HEK293 (cell line): ENCODE measurements around the gene GUCA1A.

Experiments
- CTCF ChIA-PET: fragments of 350-600 bp; formaldehyde crosslinking; extraction: SDS; loops from one replicate; lab custom pipeline; 2021; ENCODE audit warnings: antibody characterized with exemption; lab: Yijun Ruan, JAX
- POLR2A ChIA-PET: fragments of 300-600 bp; formaldehyde crosslinking; extraction: SDS; loops from one replicate; lab custom pipeline; 2020; ENCODE audit warnings: antibody characterized with exemption, inconsistent platforms; lab: Yijun Ruan, JAX
- H3K27ac ChIP-seq: fragments of 200-500 bp; sonication (Bioruptor generic); 2 replicates; pipeline ENCODE4 v1.5.1; 2014; ENCODE audit warnings: low read depth, low read length, control low read depth, inconsistent platforms; ENCODE audit errors: extremely low read depth
- H3K36me3 ChIP-seq, 2 experiments: fragments of 200-500 bp in 1 of 2; sonication (Bioruptor generic) in 1 of 2; 1 replicate in 1 of 2; 2 replicates in 1 of 2; pipeline ENCODE4 v1.5.1; 2014 to 2017; ENCODE audit warnings: inconsistent platforms in 2 of 2, low read length in 2 of 2; ENCODE audit not compliant: control insufficient read depth in 2 of 2, insufficient read depth in 1 of 2
- H3K4me1 ChIP-seq: fragments of 200-500 bp; sonication (Bioruptor generic); 2 replicates; pipeline ENCODE4 v1.5.1; 2014; ENCODE audit warnings: mild to moderate bottlenecking, low read length, inconsistent platforms; ENCODE audit not compliant: control insufficient read depth, insufficient read depth
- H3K4me3 ChIP-seq: 2 replicates; pipeline ENCODE4 v1.5.1; 2011; ENCODE audit warnings: low read depth, mild to moderate bottlenecking, control low read depth, low read length, moderate library complexity
- H3K9me3 ChIP-seq: fragments of 200-500 bp; sonication (Bioruptor generic); 2 replicates; pipeline ENCODE4 v1.5.1; 2014; ENCODE audit warnings: low read depth, low read length, inconsistent platforms; ENCODE audit not compliant: control insufficient read depth, insufficient read depth
- CTCF ChIP-seq: fragments of 450-650 bp; formaldehyde crosslinking; IDR thresholded peaks from 2 replicates; pipeline ENCODE4 v1.5.1; 2016; ENCODE audit warnings: missing biosample characterization, missing genetic modification characterization
- KLF7 ChIP-seq: fragments of 450-650 bp; formaldehyde crosslinking; IDR thresholded peaks from 2 replicates; pipeline ENCODE4 v1.5.1; 2016; ENCODE audit warnings: missing biosample characterization, missing genetic modification characterization, borderline replicate concordance
- ZBTB1 ChIP-seq: fragments of 450-650 bp; formaldehyde crosslinking; IDR thresholded peaks from 2 replicates; pipeline ENCODE4 v1.5.1; 2016; ENCODE audit warnings: missing biosample characterization, missing genetic modification characterization
- ZEB2 ChIP-seq: fragments of 450-650 bp; formaldehyde crosslinking; IDR thresholded peaks from 2 replicates; pipeline ENCODE4 v1.5.1; 2016; ENCODE audit warnings: missing biosample characterization, missing genetic modification characterization
- ZFP3 ChIP-seq: fragments of 450-650 bp; formaldehyde crosslinking; IDR thresholded peaks from 2 replicates; pipeline ENCODE4 v1.5.1; 2016; ENCODE audit warnings: low read depth, missing biosample characterization, missing genetic modification characterization
- ZNF16 ChIP-seq: fragments of 450-650 bp; formaldehyde crosslinking; IDR thresholded peaks from 2 replicates; pipeline ENCODE4 v1.5.1; 2016; ENCODE audit warnings: low read depth, missing biosample characterization, missing genetic modification characterization
- ZNF211 ChIP-seq: fragments of 450-650 bp; formaldehyde crosslinking; IDR thresholded peaks from 2 replicates; pipeline ENCODE4 v1.5.1; 2016; ENCODE audit warnings: low read depth, missing biosample characterization, missing genetic modification characterization
- ZNF280C ChIP-seq: fragments of 450-650 bp; formaldehyde crosslinking; IDR thresholded peaks from 2 replicates; pipeline ENCODE4 v1.5.1; 2016; ENCODE audit warnings: missing biosample characterization, missing genetic modification characterization
- ZNF37A ChIP-seq: fragments of 450-650 bp; IDR thresholded peaks from 2 replicates; pipeline ENCODE4 v1.5.1; 2018; ENCODE audit warnings: missing biosample characterization, missing genetic modification characterization
- ZNF416 ChIP-seq: fragments of 450-650 bp; formaldehyde crosslinking; IDR thresholded peaks from 2 replicates; pipeline ENCODE4 v1.5.1; 2016; ENCODE audit warnings: missing biosample characterization, missing genetic modification characterization
- ZNF423 ChIP-seq: fragments of 450-650 bp; formaldehyde crosslinking; IDR thresholded peaks from 2 replicates; pipeline ENCODE4 v1.5.1; 2016; ENCODE audit warnings: missing biosample characterization, missing genetic modification characterization
- ZNF555 ChIP-seq: fragments of 450-650 bp; formaldehyde crosslinking; conservative IDR thresholded peaks from 2 replicates; pipeline ENCODE4 v1.5.1; 2017; ENCODE audit warnings: missing biosample characterization, mild to moderate bottlenecking, missing genetic modification characterization, inconsistent platforms
- ZNF654 ChIP-seq: fragments of 450-650 bp; formaldehyde crosslinking; IDR thresholded peaks from 2 replicates; pipeline ENCODE4 v1.5.1; 2016; ENCODE audit warnings: low read depth, missing biosample characterization, missing genetic modification characterization
- ZNF776 ChIP-seq: fragments of 450-650 bp; formaldehyde crosslinking; IDR thresholded peaks from 2 replicates; pipeline ENCODE4 v1.5.0; 2017; ENCODE audit warnings: missing biosample characterization, missing genetic modification characterization, borderline replicate concordance
- ZNF777 ChIP-seq: fragments of 450-650 bp; formaldehyde crosslinking; IDR thresholded peaks from 2 replicates; pipeline ENCODE4 v1.5.1; 2017; ENCODE audit warnings: missing biosample characterization, missing genetic modification characterization, borderline replicate concordance
- ZNF791 ChIP-seq: fragments of 450-650 bp; formaldehyde crosslinking; IDR thresholded peaks from 2 replicates; pipeline ENCODE4 v1.5.1; 2016; ENCODE audit warnings: missing biosample characterization, missing genetic modification characterization
- ZSCAN30 ChIP-seq: fragments of 450-650 bp; IDR thresholded peaks from 2 replicates; pipeline ENCODE4 v1.5.1; 2018; ENCODE audit warnings: missing biosample characterization, mild to moderate bottlenecking, missing genetic modification characterization, moderate library complexity
- TF ChIP-seq, protein P1 (sequence below): fragments of 450-650 bp; formaldehyde crosslinking; IDR thresholded peaks from 2 replicates; pipeline ENCODE4 v1.5.1; 2016; ENCODE audit warnings: missing biosample characterization, missing genetic modification characterization
- TF ChIP-seq, protein P2 (sequence below): fragments of 450-650 bp; formaldehyde crosslinking; IDR thresholded peaks from 2 replicates; pipeline ENCODE4 v1.5.1; 2017; ENCODE audit warnings: missing biosample characterization, missing genetic modification characterization
- TF ChIP-seq, protein P3 (sequence below): fragments of 450-650 bp; formaldehyde crosslinking; IDR thresholded peaks from 2 replicates; pipeline ENCODE4 v1.5.1; 2016; ENCODE audit warnings: missing biosample characterization, missing genetic modification characterization, low read depth

Gene GUCA1A

GRCh38 chr6:42175860-42176259 lies 2.7 kb downstream of the GUCA1A start:
- TF ChIP-seq, protein P1, sequence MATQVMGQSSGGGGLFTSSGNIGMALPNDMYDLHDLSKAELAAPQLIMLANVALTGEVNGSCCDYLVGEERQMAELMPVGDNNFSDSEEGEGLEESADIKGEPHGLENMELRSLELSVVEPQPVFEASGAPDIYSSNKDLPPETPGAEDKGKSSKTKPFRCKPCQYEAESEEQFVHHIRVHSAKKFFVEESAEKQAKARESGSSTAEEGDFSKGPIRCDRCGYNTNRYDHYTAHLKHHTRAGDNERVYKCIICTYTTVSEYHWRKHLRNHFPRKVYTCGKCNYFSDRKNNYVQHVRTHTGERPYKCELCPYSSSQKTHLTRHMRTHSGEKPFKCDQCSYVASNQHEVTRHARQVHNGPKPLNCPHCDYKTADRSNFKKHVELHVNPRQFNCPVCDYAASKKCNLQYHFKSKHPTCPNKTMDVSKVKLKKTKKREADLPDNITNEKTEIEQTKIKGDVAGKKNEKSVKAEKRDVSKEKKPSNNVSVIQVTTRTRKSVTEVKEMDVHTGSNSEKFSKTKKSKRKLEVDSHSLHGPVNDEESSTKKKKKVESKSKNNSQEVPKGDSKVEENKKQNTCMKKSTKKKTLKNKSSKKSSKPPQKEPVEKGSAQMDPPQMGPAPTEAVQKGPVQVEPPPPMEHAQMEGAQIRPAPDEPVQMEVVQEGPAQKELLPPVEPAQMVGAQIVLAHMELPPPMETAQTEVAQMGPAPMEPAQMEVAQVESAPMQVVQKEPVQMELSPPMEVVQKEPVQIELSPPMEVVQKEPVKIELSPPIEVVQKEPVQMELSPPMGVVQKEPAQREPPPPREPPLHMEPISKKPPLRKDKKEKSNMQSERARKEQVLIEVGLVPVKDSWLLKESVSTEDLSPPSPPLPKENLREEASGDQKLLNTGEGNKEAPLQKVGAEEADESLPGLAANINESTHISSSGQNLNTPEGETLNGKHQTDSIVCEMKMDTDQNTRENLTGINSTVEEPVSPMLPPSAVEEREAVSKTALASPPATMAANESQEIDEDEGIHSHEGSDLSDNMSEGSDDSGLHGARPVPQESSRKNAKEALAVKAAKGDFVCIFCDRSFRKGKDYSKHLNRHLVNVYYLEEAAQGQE (tag by site-specific recombination): no peak
- 0 out of 2 replicates have a peak, but pooled peaks have one; percentile 6 for TF ChIP-seq ZNF654 (tag by site-specific recombination)
- TF ChIP-seq CTCF (tag by site-specific recombination): peak; percentile 29; the same call in 1 of the 2 replicates
- no peak for TF ChIP-seq ZNF555 (tag by site-specific recombination)
- TF ChIP-seq ZNF416 (tag by site-specific recombination): no peak
- TF ChIP-seq, protein P2, sequence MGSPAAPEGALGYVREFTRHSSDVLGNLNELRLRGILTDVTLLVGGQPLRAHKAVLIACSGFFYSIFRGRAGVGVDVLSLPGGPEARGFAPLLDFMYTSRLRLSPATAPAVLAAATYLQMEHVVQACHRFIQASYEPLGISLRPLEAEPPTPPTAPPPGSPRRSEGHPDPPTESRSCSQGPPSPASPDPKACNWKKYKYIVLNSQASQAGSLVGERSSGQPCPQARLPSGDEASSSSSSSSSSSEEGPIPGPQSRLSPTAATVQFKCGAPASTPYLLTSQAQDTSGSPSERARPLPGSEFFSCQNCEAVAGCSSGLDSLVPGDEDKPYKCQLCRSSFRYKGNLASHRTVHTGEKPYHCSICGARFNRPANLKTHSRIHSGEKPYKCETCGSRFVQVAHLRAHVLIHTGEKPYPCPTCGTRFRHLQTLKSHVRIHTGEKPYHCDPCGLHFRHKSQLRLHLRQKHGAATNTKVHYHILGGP: no peak
- TF ChIP-seq, all 188 proteins: peak for 2
- Histone ChIP-seq H3K9me3 (no peaks in the 10 kb centered on the region), H3K4me3 (no peak overlapping the region), H3K36me3 (no peaks in the 10 kb centered on the region), H3K4me1 (no peaks in the 10 kb centered on the region), H3K27ac (no peak overlapping the region)
- POLR2A ChIA-PET: interaction anchor here (0.7 kb wide), 1 partner anchor 12 kb away, joined by 5 read pairs; no protein-coding TSS in a partner anchor
- CTCF ChIA-PET: interaction anchor here (0.7 to 2.0 kb wide), 5 partner anchors 9 to 805 kb away, joined by 3 to 8 read pairs (median 4); no protein-coding TSS in a partner anchor

DNA sequence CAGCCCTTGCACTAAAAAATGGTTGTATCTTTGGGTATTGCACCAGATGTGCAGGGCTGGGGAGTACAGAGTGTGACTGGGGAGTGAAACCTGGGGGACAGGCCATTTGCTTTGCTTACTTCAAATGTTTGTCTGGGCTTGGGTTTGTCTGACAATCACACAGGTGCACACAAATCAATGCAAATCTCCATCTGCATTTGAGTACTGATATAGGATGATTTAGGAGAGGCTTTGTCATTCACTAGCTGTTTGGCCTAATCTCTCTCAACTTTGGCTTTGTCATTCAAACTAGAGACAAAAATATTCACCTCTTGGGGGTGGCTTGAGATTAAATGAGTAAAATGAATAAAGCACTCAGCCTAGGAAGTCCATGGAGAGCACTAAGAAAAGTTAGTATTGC lies 3.8 kb downstream of the GUCA1A start:
- no peak for TF ChIP-seq ZSCAN30
- TF ChIP-seq ZNF777 (tag by site-specific recombination): no peak
- no peak for TF ChIP-seq ZNF423
- no peak for TF ChIP-seq ZNF791
- no peak for TF ChIP-seq ZNF37A
- no peak for TF ChIP-seq ZNF16 (tag by site-specific recombination)
- TF ChIP-seq, all 188 proteins: peak for 0
- no peak overlapping the region for H3K27ac ChIP-seq
- no peaks in the 10 kb centered on the region for H3K9me3 ChIP-seq
- no peaks in the 10 kb centered on the region for H3K4me1 ChIP-seq
- CTCF ChIA-PET: interaction anchor here (0.6 to 2.0 kb wide), 5 partner anchors 10 to 82 kb away, joined by 3 to 8 read pairs (median 5); no protein-coding TSS in a partner anchor
- H3K36me3 ChIP-seq: no peaks in the 10 kb centered on the region
- H3K4me3 ChIP-seq: no peak overlapping the region
- POLR2A ChIA-PET: no interaction called here

DNA sequence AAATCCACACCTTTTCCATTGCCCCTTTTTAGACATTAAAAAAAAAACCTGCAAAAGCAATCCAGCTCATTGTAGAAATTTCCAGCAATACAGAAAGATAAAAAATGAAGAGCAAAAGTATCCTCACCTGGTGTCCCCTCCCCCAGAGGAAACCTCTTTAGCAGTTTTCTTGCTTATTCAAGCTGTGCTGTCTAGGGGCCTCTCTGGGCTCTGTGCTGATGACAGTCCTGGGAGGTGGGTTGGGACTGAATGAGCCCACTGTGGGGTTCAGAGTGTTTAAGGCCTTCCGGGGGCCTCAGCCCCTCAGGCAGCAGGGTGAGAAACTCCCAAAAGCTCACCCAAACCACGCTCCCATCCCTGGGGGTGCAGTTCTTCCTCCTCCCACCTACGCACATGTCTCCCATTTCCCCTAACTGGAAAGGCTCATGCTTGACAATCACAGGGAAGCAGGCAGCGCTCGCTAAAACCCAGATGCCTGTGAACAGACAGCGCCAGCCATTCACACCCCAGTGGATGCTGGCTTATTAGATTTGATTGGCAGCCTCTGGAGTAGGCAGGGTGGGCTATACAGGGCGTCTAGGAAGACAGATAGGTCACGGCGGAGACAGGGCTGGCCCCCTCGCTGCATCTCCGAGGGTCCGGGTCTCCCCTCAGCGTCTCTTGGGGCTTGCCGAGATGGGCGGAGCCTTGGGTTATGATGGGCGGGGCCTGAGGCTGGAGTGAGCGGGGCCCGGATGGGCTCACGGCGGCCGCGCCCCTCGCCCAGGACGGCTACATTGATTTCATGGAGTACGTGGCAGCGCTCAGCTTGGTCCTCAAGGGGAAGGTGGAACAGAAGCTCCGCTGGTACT lies 4.6 kb downstream of the GUCA1A start:
- Histone ChIP-seq H3K27ac (no peak overlapping the region), H3K4me3 (no peak overlapping the region), H3K9me3 (no peaks in the 10 kb centered on the region), H3K4me1 (no peaks in the 10 kb centered on the region), H3K36me3 (no peaks in the 10 kb centered on the region)
- ChIA-PET POLR2A (no interaction called here), CTCF (interaction anchor here (0.6 to 1.8 kb wide), 8 partner anchors 37 to 1828 kb away, joined by 3 to 8 read pairs (median 4); partner anchors contain the start of genes BYSL and MED20)
- TF ChIP-seq KLF7 (no peak), ZNF776 (tag by site-specific recombination) (no peak), ZEB2 (tag by site-specific recombination) (no peak), ZNF280C (tag by site-specific recombination) (no peak), ZNF211 (tag by site-specific recombination) (no peak), ZFP3 (tag by site-specific recombination) (no peak), ZBTB1 (tag by site-specific recombination) (no peak)
- TF ChIP-seq, protein P3, sequence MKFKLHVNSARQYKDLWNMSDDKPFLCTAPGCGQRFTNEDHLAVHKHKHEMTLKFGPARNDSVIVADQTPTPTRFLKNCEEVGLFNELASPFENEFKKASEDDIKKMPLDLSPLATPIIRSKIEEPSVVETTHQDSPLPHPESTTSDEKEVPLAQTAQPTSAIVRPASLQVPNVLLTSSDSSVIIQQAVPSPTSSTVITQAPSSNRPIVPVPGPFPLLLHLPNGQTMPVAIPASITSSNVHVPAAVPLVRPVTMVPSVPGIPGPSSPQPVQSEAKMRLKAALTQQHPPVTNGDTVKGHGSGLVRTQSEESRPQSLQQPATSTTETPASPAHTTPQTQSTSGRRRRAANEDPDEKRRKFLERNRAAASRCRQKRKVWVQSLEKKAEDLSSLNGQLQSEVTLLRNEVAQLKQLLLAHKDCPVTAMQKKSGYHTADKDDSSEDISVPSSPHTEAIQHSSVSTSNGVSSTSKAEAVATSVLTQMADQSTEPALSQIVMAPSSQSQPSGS (tag by site-specific recombination): no peak
